Colonic mucosa (tissue), 4 donors: ENCODE measurements around the gene CDC20. TPM values are rescaled to one million over a fixed set of nuclear protein-coding genes. Genes with fewer than 3 reads are reported as not detected.
"Not testable (repeated sequence)": the region's sequence is repeated elsewhere in the genome, so short reads cannot be mapped to it uniquely, and the experiment has no call there.

Source experiments
- DNase-seq: peaks from one replicate; pipeline ENCODE4 v3.0.0-alpha.2; 2020
- H3K27ac ChIP-seq: fragments of 200-600 bp; one replicate; pipeline ENCODE4 v1.8.0; 2021
- H3K27me3 ChIP-seq: fragments of 200-600 bp; one replicate; pipeline ENCODE4 v1.8.0; 2021
- H3K36me3 ChIP-seq: fragments of 200-600 bp; one replicate; pipeline ENCODE4 v1.8.0; 2021
- H3K4me1 ChIP-seq: fragments of 200-600 bp; one replicate; pipeline ENCODE4 v1.8.0; 2021; ENCODE audit warnings: mild to moderate bottlenecking
- H3K4me3 ChIP-seq: fragments of 200-600 bp; one replicate; pipeline ENCODE4 v1.8.0; 2021
- H3K9ac ChIP-seq, 2 donors: one replicate each; pipeline ENCODE4 v1.7.0; 2013; ENCODE audit warnings: control low read depth in 2 of 2, low read depth in 2 of 2, low read length in 2 of 2
- H3K9me3 ChIP-seq: fragments of 200-600 bp; one replicate; pipeline ENCODE4 v1.8.0; 2021
- CTCF ChIP-seq: fragments of 200-600 bp; IDR thresholded peaks from one replicate; pipeline ENCODE4 v1.8.0; 2022; ENCODE audit warnings: antibody characterized with exemption, mild to moderate bottlenecking
- intact Hi-C: fragments of 100-400 bp; cut with DNase I; formaldehyde crosslinking; loops from one replicate; pipeline ENCODE4 v1.14.1; 2022
- total RNA-seq, 2 donors: library from RNA; stranded (reverse); fragmentation: NEBNext Ultra II Directional in 1 of 2; extraction: Animal tissue kit (Norgen Biotek cat#: 25700) in 1 of 2; gene quantifications; one replicate each; pipeline ENCODE4 v1.2.1, GENCODE V29; 2021
- donor health status: healthy.
- donor health status: DM: no; HTN: no; CAD: no.
- donor health status: DM: no; HTN: no; CAD: no.

Gene CDC20
- total RNA-seq, 2 donors from 2014 or later: 42.6 to 201 TPM

- intact Hi-C loops: no loop called here
- Histone ChIP-seq H3K9ac (peak overlapping the region; percentile 93 to 97), H3K9me3 (no peaks in the 10 kb centered on the region), H3K27ac (peak overlapping the region; percentile 96), H3K27me3 (no peaks in the 10 kb centered on the region), H3K4me3 (peak overlapping the region; percentile 53), H3K36me3 (peaks cover 25% of the 10 kb centered on the region), H3K4me1 (peaks cover 13% of the 10 kb centered on the region)
- TF ChIP-seq CTCF: no peak
- peak; percentile 94 for DNase-seq
Measured at GRCh38 chr1:43366179-43366578, 7.4 kb downstream of the CDC20 start.

GRCh38 chr1:43366601-43367025 is 7.8 kb downstream of the CDC20 start:
- intact Hi-C loops: no loop called here
- peak overlapping the region; percentile 93 to 97 for H3K9ac ChIP-seq
- H3K4me3 ChIP-seq: peak overlapping the region; percentile 53

GRCh38 chr1:43367026-43367903 is 8.5 kb downstream of the CDC20 start:
- intact Hi-C loops: no loop called here
- Histone ChIP-seq H3K4me3 (peak overlapping the region; percentile 53), H3K9me3 (no peaks in the 10 kb centered on the region), H3K36me3 (peaks cover 25% of the 10 kb centered on the region), H3K27ac (peak overlapping the region; percentile 96), H3K9ac (peak overlapping the region; percentile 93 to 97), H3K27me3 (no peaks in the 10 kb centered on the region), H3K4me1 (peaks cover 13% of the 10 kb centered on the region)
- no peak for TF ChIP-seq CTCF
- DNase-seq: peak; percentile 44

More at GRCh38 chr1:43366601-43367025, 7.8 kb downstream of the CDC20 start:
- Histone ChIP-seq H3K4me1 (peaks cover 13% of the 10 kb centered on the region), H3K9me3 (no peaks in the 10 kb centered on the region), H3K36me3 (peaks cover 25% of the 10 kb centered on the region), H3K27me3 (no peaks in the 10 kb centered on the region), H3K27ac (peak overlapping the region; percentile 96)
- TF ChIP-seq CTCF: no peak
- no peak for DNase-seq

GRCh38 chr1:43367904-43368645 is 9.3 kb downstream of the CDC20 start, which contains the start of gene ELOVL1:
TSS of gene ELOVL1 (minus strand) at chr1:43368011. CDS start at chr1:43365609, 2,402 bp downstream.
- intact Hi-C loops: no loop called here
- peaks cover 18% of the 10 kb centered on the region for H3K36me3 ChIP-seq
- peaks cover 13% of the 10 kb centered on the region for H3K4me1 ChIP-seq
- peak within 1 kb of the TSS; percentile 96 for H3K27ac ChIP-seq
- peak; percentile 94 for DNase-seq
- peak within 1 kb of the TSS; percentile 93 to 97 for H3K9ac ChIP-seq
- no peak for TF ChIP-seq CTCF
- H3K27me3 ChIP-seq: no peaks in the 10 kb centered on the region
- no peaks in the 10 kb centered on the region for H3K9me3 ChIP-seq
- H3K4me3 ChIP-seq: peak within 1 kb of the TSS; percentile 53

GRCh38 chr1:43368646-43369020 is 9.9 kb downstream of the CDC20 start:
- no peaks in the 10 kb centered on the region for H3K27me3 ChIP-seq
- H3K4me1 ChIP-seq: peaks cover 13% of the 10 kb centered on the region
- intact Hi-C loops: no loop called here
- H3K27ac ChIP-seq: peak overlapping the region; percentile 96
- peak overlapping the region; percentile 53 for H3K4me3 ChIP-seq
- peak overlapping the region; percentile 86 to 93 for H3K9ac ChIP-seq
- peaks cover 13% of the 10 kb centered on the region for H3K36me3 ChIP-seq
- H3K9me3 ChIP-seq: no peaks in the 10 kb centered on the region
- DNase-seq: no peak
- no peak for TF ChIP-seq CTCF

GRCh38 chr1:43369779-43370178 is 11.0 kb downstream of the CDC20 start:
- H3K27ac ChIP-seq, intact Hi-C loops, H3K9me3 ChIP-seq, H3K4me3 ChIP-seq, H3K9ac ChIP-seq, H3K27me3 ChIP-seq, H3K36me3 ChIP-seq, DNase-seq: not testable (repeated sequence)
- peaks cover 13% of the 10 kb centered on the region for H3K4me1 ChIP-seq
